Sigmoid colon (tissue), 4 donors: Measurements from ENCODE around the gene SPEF1.

Source experiments
- CTCF ChIP-seq, 4 experiments: fragments of 450-650 bp in 3 of 4; fragments of 200-600 bp in 1 of 4; IDR thresholded peaks; one replicate each; pipeline ENCODE4 v1.5.1; 2016 to 2019; ENCODE audit warnings: antibody characterized with exemption in 4 of 4, mild to moderate bottlenecking in 3 of 4, moderate library complexity in 2 of 4
- EP300 ChIP-seq, 4 donors: sonication (generic); formaldehyde crosslinking; IDR thresholded peaks; one replicate each; pipeline ENCODE4 v1.6.1; 2017; ENCODE audit warnings: antibody characterized with exemption in 4 of 4
- POLR2A ChIP-seq, 2 donors: fragments of 450-650 bp; IDR thresholded peaks; one replicate each; pipeline ENCODE4 v1.6.1; 2016; ENCODE audit warnings: antibody characterized with exemption in 2 of 2, mild to moderate bottlenecking in 2 of 2, moderate library complexity in 2 of 2
- POLR2AphosphoS5 ChIP-seq, 4 donors: sonication (generic); formaldehyde crosslinking; IDR thresholded peaks; one replicate each; pipeline ENCODE4 v1.6.1; 2017; ENCODE audit warnings: antibody characterized with exemption in 4 of 4

- no peak for TF ChIP-seq CTCF (IDR thresholded peaks at IDR 0.05)
- TF ChIP-seq POLR2AphosphoS5 (IDR thresholded peaks at IDR 0.05), result no peak
- TF ChIP-seq POLR2A (IDR thresholded peaks at IDR 0.05), result no peak
- TF ChIP-seq EP300 (IDR thresholded peaks at IDR 0.05), result no peak
These were observed 1.8 kb upstream of the SPEF1 start for GRCh38 chr20:3783068-3783489.
